GM12878 (cell line): Measurements from ENCODE around the gene BEND4.

Experiments
- ASH2L ChIP-seq: fragments of 300-600, 200-600 bp; sonication (generic); IDR thresholded peaks from 2 replicates; pipeline ENCODE4 v1.6.1; 2017; ENCODE audit warnings: low read depth, mild to moderate bottlenecking, borderline replicate concordance
- CEBPB ChIP-seq, 2 experiments: fragments of 150-350 bp in 1 of 2; IDR thresholded peaks; 2 replicates each; pipeline ENCODE4 v1.6.1; 2012 to 2014; ENCODE audit warnings: low read depth in 2 of 2, low read length in 2 of 2, borderline replicate concordance in 1 of 2, inconsistent platforms in 1 of 2
- CHD2 ChIP-seq: IDR thresholded peaks from 2 replicates; pipeline ENCODE4 v1.6.1; 2011; ENCODE audit warnings: low read depth, low read length, improper control_type of control experiment, borderline replicate concordance
- FOXM1 ChIP-seq: IDR thresholded peaks from 2 replicates; pipeline ENCODE4 v1.6.1; 2012; ENCODE audit warnings: low read depth, mild to moderate bottlenecking, inconsistent platforms, low read length, moderate library complexity
- JUNB ChIP-seq: IDR thresholded peaks from 2 replicates; pipeline ENCODE4 v1.6.1; 2016; ENCODE audit warnings: antibody characterized with exemption, mild to moderate bottlenecking
- NFYB ChIP-seq: IDR thresholded peaks from 2 replicates; pipeline ENCODE4 v1.6.1; 2011; ENCODE audit warnings: low read depth, mild to moderate bottlenecking, low read length, improper control_type of control experiment, moderate library complexity; ENCODE audit not compliant: insufficient read depth
- ZNF274 ChIP-seq: IDR thresholded peaks from one replicate; pipeline ENCODE4 v1.8.0; 2011; ENCODE audit not compliant: insufficient read length, insufficient read depth
- TF ChIP-seq, protein P1 (sequence below), 3 experiments: IDR thresholded peaks in 2 of 3; conservative IDR thresholded peaks in 1 of 3; 2 replicates each; pipeline ENCODE4 v1.5.1; 2011; ENCODE audit warnings: low read depth in 3 of 3, low read length in 3 of 3, mild to moderate bottlenecking in 3 of 3, control low read depth in 2 of 3, moderate library complexity in 2 of 3, inconsistent platforms in 1 of 3, mixed read lengths in 1 of 3; ENCODE audit not compliant: control insufficient read depth in 2 of 3, insufficient read depth in 1 of 3; ENCODE audit errors: extremely low read depth in 1 of 3
- TF ChIP-seq, protein P2 (sequence below): fragments of 450-650 bp; IDR thresholded peaks from 2 replicates; pipeline ENCODE4 v1.6.1; 2017; ENCODE audit warnings: mild to moderate bottlenecking, low read depth, inconsistent platforms; ENCODE audit not compliant: poor library complexity, severe bottlenecking
- TF ChIP-seq, protein P3 (sequence below): IDR thresholded peaks from 2 replicates; pipeline ENCODE4 v1.6.1; 2011; ENCODE audit warnings: borderline replicate concordance, low read depth, mild to moderate bottlenecking, moderate library complexity, low read length; ENCODE audit not compliant: insufficient read depth, poor library complexity, severe bottlenecking

DNA sequence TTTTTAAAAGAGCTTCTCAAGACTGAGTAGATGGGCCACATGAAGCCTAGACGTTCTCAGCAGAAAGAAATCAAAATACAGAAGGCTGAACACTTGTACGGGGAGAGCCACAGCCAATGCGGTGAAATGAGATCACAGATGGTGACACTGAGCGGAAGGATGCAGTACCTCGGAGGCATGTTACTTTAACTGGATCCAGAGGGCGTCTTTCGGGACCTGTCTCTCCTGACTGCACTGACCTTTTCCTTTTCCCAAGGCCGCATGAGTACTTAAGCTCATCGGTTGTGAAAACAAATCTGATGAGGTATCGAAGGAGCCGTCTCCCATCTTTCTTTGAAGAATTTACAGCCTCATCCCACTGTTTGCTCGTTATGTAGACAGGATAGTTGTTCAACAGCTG lies 32.6 kb downstream of the BEND4 start:
- TF ChIP-seq NFYB = no peak
- no peak for TF ChIP-seq FOXM1
- TF ChIP-seq ASH2L = no peak
- TF ChIP-seq, protein P1, sequence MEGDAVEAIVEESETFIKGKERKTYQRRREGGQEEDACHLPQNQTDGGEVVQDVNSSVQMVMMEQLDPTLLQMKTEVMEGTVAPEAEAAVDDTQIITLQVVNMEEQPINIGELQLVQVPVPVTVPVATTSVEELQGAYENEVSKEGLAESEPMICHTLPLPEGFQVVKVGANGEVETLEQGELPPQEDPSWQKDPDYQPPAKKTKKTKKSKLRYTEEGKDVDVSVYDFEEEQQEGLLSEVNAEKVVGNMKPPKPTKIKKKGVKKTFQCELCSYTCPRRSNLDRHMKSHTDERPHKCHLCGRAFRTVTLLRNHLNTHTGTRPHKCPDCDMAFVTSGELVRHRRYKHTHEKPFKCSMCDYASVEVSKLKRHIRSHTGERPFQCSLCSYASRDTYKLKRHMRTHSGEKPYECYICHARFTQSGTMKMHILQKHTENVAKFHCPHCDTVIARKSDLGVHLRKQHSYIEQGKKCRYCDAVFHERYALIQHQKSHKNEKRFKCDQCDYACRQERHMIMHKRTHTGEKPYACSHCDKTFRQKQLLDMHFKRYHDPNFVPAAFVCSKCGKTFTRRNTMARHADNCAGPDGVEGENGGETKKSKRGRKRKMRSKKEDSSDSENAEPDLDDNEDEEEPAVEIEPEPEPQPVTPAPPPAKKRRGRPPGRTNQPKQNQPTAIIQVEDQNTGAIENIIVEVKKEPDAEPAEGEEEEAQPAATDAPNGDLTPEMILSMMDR (IDR thresholded peaks at IDR 0.05 in 2 of 3, conservative IDR thresholded peaks at IDR 0.05 in 1 of 3; ENCODE audit: control insufficient read depth in 2 of 3, extremely low read depth in 1 of 3, insufficient read depth in 1 of 3, low read depth in 3 of 3, low read length in 3 of 3) = no peak
- no peak for TF ChIP-seq CEBPB (IDR thresholded peaks at IDR 0.05; ENCODE audit: borderline replicate concordance in 1 of 2, low read depth in 2 of 2, low read length in 2 of 2)
- TF ChIP-seq, protein P2, sequence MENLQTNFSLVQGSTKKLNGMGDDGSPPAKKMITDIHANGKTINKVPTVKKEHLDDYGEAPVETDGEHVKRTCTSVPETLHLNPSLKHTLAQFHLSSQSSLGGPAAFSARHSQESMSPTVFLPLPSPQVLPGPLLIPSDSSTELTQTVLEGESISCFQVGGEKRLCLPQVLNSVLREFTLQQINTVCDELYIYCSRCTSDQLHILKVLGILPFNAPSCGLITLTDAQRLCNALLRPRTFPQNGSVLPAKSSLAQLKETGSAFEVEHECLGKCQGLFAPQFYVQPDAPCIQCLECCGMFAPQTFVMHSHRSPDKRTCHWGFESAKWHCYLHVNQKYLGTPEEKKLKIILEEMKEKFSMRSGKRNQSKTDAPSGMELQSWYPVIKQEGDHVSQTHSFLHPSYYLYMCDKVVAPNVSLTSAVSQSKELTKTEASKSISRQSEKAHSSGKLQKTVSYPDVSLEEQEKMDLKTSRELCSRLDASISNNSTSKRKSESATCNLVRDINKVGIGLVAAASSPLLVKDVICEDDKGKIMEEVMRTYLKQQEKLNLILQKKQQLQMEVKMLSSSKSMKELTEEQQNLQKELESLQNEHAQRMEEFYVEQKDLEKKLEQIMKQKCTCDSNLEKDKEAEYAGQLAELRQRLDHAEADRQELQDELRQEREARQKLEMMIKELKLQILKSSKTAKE = no peak
- TF ChIP-seq, protein P3, sequence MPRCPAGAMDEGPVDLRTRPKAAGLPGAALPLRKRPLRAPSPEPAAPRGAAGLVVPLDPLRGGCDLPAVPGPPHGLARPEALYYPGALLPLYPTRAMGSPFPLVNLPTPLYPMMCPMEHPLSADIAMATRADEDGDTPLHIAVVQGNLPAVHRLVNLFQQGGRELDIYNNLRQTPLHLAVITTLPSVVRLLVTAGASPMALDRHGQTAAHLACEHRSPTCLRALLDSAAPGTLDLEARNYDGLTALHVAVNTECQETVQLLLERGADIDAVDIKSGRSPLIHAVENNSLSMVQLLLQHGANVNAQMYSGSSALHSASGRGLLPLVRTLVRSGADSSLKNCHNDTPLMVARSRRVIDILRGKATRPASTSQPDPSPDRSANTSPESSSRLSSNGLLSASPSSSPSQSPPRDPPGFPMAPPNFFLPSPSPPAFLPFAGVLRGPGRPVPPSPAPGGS = no peak
- TF ChIP-seq JUNB = no peak
- no peak for TF ChIP-seq ZNF274
- TF ChIP-seq CHD2 = no peak
